HCT116 (cell line): ENCODE measurements around the gene CLEC16A. TPM values are rescaled to one million over a fixed set of nuclear protein-coding genes. Genes with fewer than 3 reads are reported as not detected.

Experiments used
- ATAC-seq: fragments of 200-7000 bp; cut with Tn5 transposase; 2 replicates; pipeline ENCODE4 v1.9.1; 2020; ENCODE audit warnings: mild to moderate bottlenecking, moderate library complexity
- BruUV-seq: library from RNA; stranded (reverse); fragments of 400-500 nt; replicated peaks from 2 replicates; lab custom pipeline; 2021; lab: Mats Ljungman, UMichigan
- CTCF ChIA-PET: fragments of 300-600 bp; sonication (Branson Sonifier 250); formaldehyde crosslinking; loops from one replicate; lab custom pipeline; 2021; ENCODE audit warnings: antibody characterized with exemption; lab: Charles Lee
- POLR2A ChIA-PET: fragments of 300-600, 350-600 bp; sonication (Branson Sonifier 250); formaldehyde crosslinking; loops from one replicate; lab custom pipeline; 2021; ENCODE audit warnings: antibody characterized with exemption; lab: Charles Lee
- RAD21 ChIA-PET, 2 experiments: fragments of 300-600 bp; sonication (Branson Sonifier 250); formaldehyde crosslinking; loops; one replicate each; lab custom pipeline; 2023; ENCODE audit warnings: low total read pairs in 2 of 2; ENCODE audit not compliant: uncharacterized antibody in 2 of 2, unreplicated experiment in 2 of 2, low non-redundant PET in 1 of 2; lab: Charles Lee
- DNase-seq: peaks from one replicate; pipeline ENCODE4 v3.0.0-alpha.2; 2010; ENCODE audit warnings: low read depth, low spot score
- H2AFZ ChIP-seq: fragments of 200-600 bp; shearing (Covaris generic), sonication (generic); 2 replicates; pipeline ENCODE4 v1.6.1; 2017; ENCODE audit warnings: low read depth, mixed run types, mixed read lengths, antibody characterized with exemption, low read length; ENCODE audit not compliant: poor library complexity, severe bottlenecking
- H3K27ac ChIP-seq: 2 replicates; pipeline ENCODE4 v1.5.1; 2012; ENCODE audit warnings: low read depth, low read length
- H3K27me3 ChIP-seq: fragments of 200-600 bp; sonication (generic); 2 replicates; pipeline ENCODE4 v1.6.1; 2016; ENCODE audit warnings: mixed run types, low read length, mixed read lengths; ENCODE audit not compliant: insufficient read depth
- H3K36me3 ChIP-seq, 2 experiments: fragments of 200-500 bp in 1 of 2; fragments of 200-600 bp in 1 of 2; sonication (Bioruptor generic) in 1 of 2; sonication (generic) in 1 of 2; 2 replicates each; pipeline versions ENCODE4 v1.5.1 to v1.6.1; 2014 to 2016; ENCODE audit warnings: low read length in 2 of 2, inconsistent platforms in 1 of 2, mixed read lengths in 1 of 2, mixed run types in 1 of 2; ENCODE audit not compliant: insufficient read depth in 2 of 2, control insufficient read depth in 1 of 2
- H3K4me1 ChIP-seq, 2 experiments: fragments of 200-600 bp in 1 of 2; sonication (generic) in 1 of 2; 2 replicates each; pipeline versions ENCODE4 v1.5.1 to v1.6.1; 2012 to 2017; ENCODE audit warnings: low read length in 2 of 2, inconsistent platforms in 1 of 2, mild to moderate bottlenecking in 1 of 2, mixed read lengths in 1 of 2, mixed run types in 1 of 2, moderate library complexity in 1 of 2; ENCODE audit not compliant: insufficient read depth in 2 of 2, control insufficient read depth in 1 of 2
- H3K4me2 ChIP-seq: fragments of 200-600 bp; sonication (generic); 2 replicates; pipeline ENCODE4 v1.6.1; 2017; ENCODE audit warnings: mixed run types, low read length, mixed read lengths
- H3K4me3 ChIP-seq, 2 experiments: fragments of 200-600 bp in 1 of 2; sonication (generic) in 1 of 2; replicated peaks in 1 of 2; 2 replicates each; pipeline ENCODE4 v1.5.1; 2011 to 2016; ENCODE audit warnings: low read length in 2 of 2, control low read depth in 1 of 2, low read depth in 1 of 2, mild to moderate bottlenecking in 1 of 2, mixed read lengths in 1 of 2, mixed run types in 1 of 2
- H3K79me2 ChIP-seq: fragments of 200-600 bp; sonication (generic); 2 replicates; pipeline ENCODE4 v1.6.1; 2017; ENCODE audit warnings: mild to moderate bottlenecking, mixed run types, low read length, moderate library complexity, mixed read lengths; ENCODE audit not compliant: insufficient read depth
- H3K9ac ChIP-seq: fragments of 200-600 bp; sonication (generic); 2 replicates; pipeline ENCODE4 v1.6.1; 2016; ENCODE audit warnings: low read length, mixed read lengths
- H3K9me2 ChIP-seq: fragments of 200-600 bp; sonication (generic), shearing (Covaris generic); 2 replicates; pipeline ENCODE4 v1.6.1; 2017; ENCODE audit warnings: mixed run types, mild to moderate bottlenecking, moderate library complexity; ENCODE audit not compliant: insufficient read depth
- H3K9me3 ChIP-seq, 2 experiments: fragments of 200-500 bp in 1 of 2; fragments of 200-600 bp in 1 of 2; sonication (Bioruptor generic) in 1 of 2; sonication (generic) in 1 of 2; 2 replicates each; pipeline ENCODE4 v1.6.1; 2014 to 2017; ENCODE audit warnings: low read length in 2 of 2, mixed read lengths in 2 of 2, inconsistent platforms in 1 of 2, low read depth in 1 of 2, mild to moderate bottlenecking in 1 of 2, mixed run types in 1 of 2, moderate library complexity in 1 of 2; ENCODE audit not compliant: control insufficient read depth in 1 of 2, insufficient read depth in 1 of 2
- H4K20me1 ChIP-seq: fragments of 200-600 bp; sonication (generic), shearing (Covaris generic); 2 replicates; pipeline ENCODE4 v1.6.1; 2017; ENCODE audit warnings: mixed run types, mild to moderate bottlenecking, moderate library complexity; ENCODE audit not compliant: insufficient read depth
- ATF3 ChIP-seq: IDR thresholded peaks from 2 replicates; pipeline ENCODE4 v1.6.1; 2012
- CEBPB ChIP-seq: IDR thresholded peaks from 2 replicates; pipeline ENCODE4 v1.6.1; 2012; ENCODE audit warnings: low read depth
- EGR1 ChIP-seq: IDR thresholded peaks from 2 replicates; pipeline ENCODE4 v1.6.1; 2012; ENCODE audit warnings: low read depth
- ELF1 ChIP-seq: IDR thresholded peaks from 2 replicates; pipeline ENCODE4 v1.6.1; 2012; ENCODE audit warnings: low read depth, borderline replicate concordance
- EZH2 ChIP-seq: fragments of 200-600 bp; sonication (generic); IDR thresholded peaks from 2 replicates; pipeline ENCODE4 v1.6.1; 2017; ENCODE audit warnings: antibody characterized with exemption, mixed run types
- FOSL1 ChIP-seq: IDR thresholded peaks from 2 replicates; pipeline ENCODE4 v1.6.1; 2012; ENCODE audit warnings: low read depth
- MAX ChIP-seq: IDR thresholded peaks from 2 replicates; pipeline ENCODE4 v1.6.1; 2012
- POLR2A ChIP-seq: IDR thresholded peaks from 2 replicates; pipeline ENCODE4 v1.7.0; 2011; ENCODE audit warnings: borderline replicate concordance; ENCODE audit not compliant: insufficient read depth, insufficient read length; ENCODE audit errors: extremely low read depth
- POLR2AphosphoS5 ChIP-seq: IDR thresholded peaks from 2 replicates; pipeline ENCODE4 v1.6.1; 2011; ENCODE audit warnings: mild to moderate bottlenecking, low read depth, low read length, moderate library complexity
- RAD21 ChIP-seq: IDR thresholded peaks from 2 replicates; pipeline ENCODE4 v1.6.1; 2012; ENCODE audit warnings: low read depth, mild to moderate bottlenecking
- REST ChIP-seq: IDR thresholded peaks from 2 replicates; pipeline ENCODE4 v1.6.1; 2012; ENCODE audit warnings: low read depth
- SIN3A ChIP-seq: IDR thresholded peaks from 2 replicates; pipeline ENCODE4 v1.6.1; 2012; ENCODE audit warnings: low read depth
- SP1 ChIP-seq: IDR thresholded peaks from 2 replicates; pipeline ENCODE4 v1.6.1; 2012; ENCODE audit warnings: low read depth
- YY1 ChIP-seq: IDR thresholded peaks from 2 replicates; pipeline ENCODE4 v1.6.1; 2011; ENCODE audit warnings: low read length, low read depth, moderate library complexity, mild to moderate bottlenecking; ENCODE audit not compliant: insufficient replicate concordance; ENCODE audit errors: extremely low read depth
- ZFX ChIP-seq: fragments of 450-650 bp; IDR thresholded peaks from 2 replicates; pipeline ENCODE4 v1.6.1; 2017
- intact Hi-C: fragments of 100-400 bp; cut with micrococcal nuclease; formaldehyde crosslinking; loops from 2 replicates; pipeline ENCODE4 v1.10.0; 2022
- total RNA-seq: library from RNA; stranded (reverse); gene quantifications from one replicate; pipeline ENCODE4 v1.2.1, GENCODE V29; 2021; ENCODE audit not compliant: unreplicated experiment

The CLEC16A gene
- total RNA-seq, 1 experiment from 2014 or later, result 18.0 TPM

- Histone ChIP-seq H2AFZ (no peak overlapping the region), H3K9me3 (peaks cover 6 to 8% of the 10 kb centered on the region in 2 experiments; a peak in 2 of 4 replicates), H3K4me2 (no peak overlapping the region), H3K4me3 (no peak overlapping the region), H3K27me3 (no peaks in the 10 kb centered on the region), H4K20me1 (no peaks in the 10 kb centered on the region), H3K9me2 (no peaks in the 10 kb centered on the region), H3K9ac (no peak overlapping the region), H3K79me2 (no peaks in the 10 kb centered on the region), H3K36me3 (no peaks in the 10 kb centered on the region), H3K4me1 (no peaks in the 10 kb centered on the region; a peak in 1 of 4 replicates)
- ChIA-PET RAD21 (no interaction called here), POLR2A (no interaction called here), CTCF (no interaction called here)
- no TSS peak for BruUV-seq
- DNase-seq (no peak), ATAC-seq (no peak)
- intact Hi-C loops, result no loop called here
- no peak for TF ChIP-seq SIN3A
- TF ChIP-seq FOSL1, result no peak
- no peak for TF ChIP-seq MAX
- no peak for TF ChIP-seq ELF1
- no peak for TF ChIP-seq EGR1
- TF ChIP-seq CEBPB, result no peak
- no peak for TF ChIP-seq SP1
- TF ChIP-seq EZH2, result no peak
- no peak for TF ChIP-seq POLR2AphosphoS5
- TF ChIP-seq, all 23 proteins: peak for 0
- H3K27ac ChIP-seq, result no peak overlapping the region
These were observed 166.8 kb downstream of the CLEC16A start for GRCh38 chr16:11111150-11111549.

- intact Hi-C loops, result no loop called here
- Histone ChIP-seq H3K79me2 (no peaks in the 10 kb centered on the region), H3K9ac (no peak overlapping the region), H3K9me2 (no peaks in the 10 kb centered on the region), H4K20me1 (no peaks in the 10 kb centered on the region), H3K4me3 (no peak overlapping the region), H2AFZ (no peak overlapping the region), H3K27me3 (no peaks in the 10 kb centered on the region), H3K36me3 (no peaks in the 10 kb centered on the region), H3K9me3 (peaks cover 6 to 8% of the 10 kb centered on the region in 2 experiments; a peak in 2 of 4 replicates), H3K4me1 (no peaks in the 10 kb centered on the region; a peak in 1 of 4 replicates), H3K27ac (no peak overlapping the region), H3K4me2 (no peak overlapping the region)
- ATAC-seq (no peak), DNase-seq (no peak)
- ChIA-PET RAD21 (no interaction called here), CTCF (no interaction called here), POLR2A (no interaction called here)
- no peak for TF ChIP-seq YY1
- no peak for TF ChIP-seq SP1
- TF ChIP-seq EGR1, result no peak
- no peak for TF ChIP-seq CEBPB
- TF ChIP-seq ATF3, result no peak
- no peak for TF ChIP-seq REST
- no peak for TF ChIP-seq POLR2A
- no peak for TF ChIP-seq ZFX
- no peak for TF ChIP-seq RAD21
- no peak for TF ChIP-seq POLR2AphosphoS5
- no peak for TF ChIP-seq FOSL1
- no TSS peak for BruUV-seq
These were observed 167.7 kb downstream of the CLEC16A start for GRCh38 chr16:11111856-11112634.
